ENCODE data around the gene ZNF385A. TPM values are rescaled to one million over a fixed set of nuclear protein-coding genes. Genes with fewer than 3 reads are reported as not detected.

Gene ZNF385A
- total and polyA plus RNA-seq, 9 of the 15 experiments (the other 6 are each of a cell fraction or from before 2014, with no cell fraction given): 1.0 to 111 (median 7.7) TPM

- TF ChIP-seq ZNF280B (CRISPR knock-in tag; IDR thresholded peaks at IDR 0.05): no peak
- TF ChIP-seq STAT5B (CRISPR knock-in tag; IDR thresholded peaks at IDR 0.05): no peak
- TF ChIP-seq HBP1 (CRISPR knock-in tag; IDR thresholded peaks at IDR 0.05): peak; percentile 4; the same call in 1 of the 2 replicates
- TF ChIP-seq PTTG1 (tag; IDR thresholded peaks at IDR 0.05; ENCODE audit: low read depth): no peak
- no peak for TF ChIP-seq HNRNPLL (IDR thresholded peaks at IDR 0.05; ENCODE audit: low read depth, low read length, poor library complexity, severe bottlenecking)
- TF ChIP-seq CREB5 (CRISPR knock-in tag; IDR thresholded peaks at IDR 0.05): no peak
- TF ChIP-seq ESRRA (IDR thresholded peaks at IDR 0.05; ENCODE audit: borderline replicate concordance, low read depth): no peak
- TF ChIP-seq ZSCAN29 (IDR thresholded peaks at IDR 0.05): no peak
- TF ChIP-seq TCF7 (IDR thresholded peaks at IDR 0.05; ENCODE audit: borderline replicate concordance): no peak
- TF ChIP-seq EWSR1 (IDR thresholded peaks at IDR 0.05; ENCODE audit: borderline replicate concordance, low read depth, partially characterized antibody): no peak
- TF ChIP-seq BMI1 (IDR thresholded peaks at IDR 0.05; ENCODE audit: low read length): no peak
- no peak for TF ChIP-seq ZNF174 (CRISPR knock-in tag; IDR thresholded peaks at IDR 0.05)
- no peak for TF ChIP-seq GABPB2 (CRISPR knock-in tag; conservative IDR thresholded peaks at IDR 0.05)
- TF ChIP-seq MLX (CRISPR knock-in tag; conservative IDR thresholded peaks at IDR 0.05): no peak
- no peak for TF ChIP-seq BRD9 (IDR thresholded peaks at IDR 0.05; ENCODE audit: low read depth, partially characterized antibody)
- no peak for TF ChIP-seq ATF3 (IDR thresholded peaks at IDR 0.05)
- no peak for TF ChIP-seq ATF3 (CRISPR knock-in tag; conservative IDR thresholded peaks at IDR 0.05)
- no peak for TF ChIP-seq ZNF316 (IDR thresholded peaks at IDR 0.05)
- TF ChIP-seq ZNF24 (IDR thresholded peaks at IDR 0.05): no peak
- no peak for TF ChIP-seq CCAR2 (IDR thresholded peaks at IDR 0.05; ENCODE audit: low read depth, low read length)
- no peak for TF ChIP-seq BACH1 (tag; IDR thresholded peaks at IDR 0.05)
- no peak for TF ChIP-seq POLR2H (tag; IDR thresholded peaks at IDR 0.05; ENCODE audit: low read depth)
These were observed 14.3 kb downstream of the ZNF385A start (continued) for GRCh38 chr12:54370171-54370730.
